Measurements from ENCODE around the gene MINDY4B.
A peak's percentile ranks its signal among the peaks of the same experiment; 100 is the strongest.

MINDY4B gene

GRCh38 chr3:150898046-150898754 lies 7.0 kb downstream of the MINDY4B start:
- H3K4me1 Mint-ChIP-seq = no peaks in the 10 kb centered on the region
- H3K4me3 Mint-ChIP-seq = no peak overlapping the region
- no peak for TF ChIP-seq CTCF (IDR thresholded peaks at IDR 0.05; ENCODE audit: unreplicated experiment in 3 of 3)
- no peaks in the 10 kb centered on the region for H3K36me3 Mint-ChIP-seq (ENCODE audit: low read depth)
- H3K27ac Mint-ChIP-seq = no peak overlapping the region
- H3K27me3 Mint-ChIP-seq (ENCODE audit: low read depth) = peaks cover 14% of the 10 kb centered on the region
- no peaks in the 10 kb centered on the region for H3K9me3 Mint-ChIP-seq

- Mint-ChIP-seq H3K4me3 (no peak overlapping the region), H3K4me1 (no peaks in the 10 kb centered on the region), H3K36me3 (ENCODE audit: low read depth) (no peaks in the 10 kb centered on the region), H3K27me3 (ENCODE audit: low read depth) (peaks cover 14% of the 10 kb centered on the region), H3K27ac (no peak overlapping the region), H3K9me3 (no peaks in the 10 kb centered on the region)
- TF ChIP-seq CTCF (IDR thresholded peaks at IDR 0.05; ENCODE audit: unreplicated experiment in 3 of 3) = no peak
Observed at GRCh38 chr3:150897592-150897991, 7.6 kb downstream of the MINDY4B start.

GRCh38 chr3:150890831-150891230 lies 14.4 kb downstream of the MINDY4B start:
- Mint-ChIP-seq H3K27ac (no peak overlapping the region), H3K4me1 (peaks cover 7% of the 10 kb centered on the region), H3K27me3 (ENCODE audit: low read depth) (peaks cover 9% of the 10 kb centered on the region), H3K9me3 (peaks cover 10% of the 10 kb centered on the region), H3K4me3 (no peak overlapping the region), H3K36me3 (ENCODE audit: low read depth) (no peaks in the 10 kb centered on the region)
- no peak for TF ChIP-seq CTCF (IDR thresholded peaks at IDR 0.05; ENCODE audit: unreplicated experiment in 3 of 3)

GRCh38 chr3:150890295-150890694 lies 14.9 kb downstream of the MINDY4B start:
- Mint-ChIP-seq H3K27ac (peak overlapping the region in 1 of 3 experiments; percentile 40), H3K4me1 (peaks cover 7% of the 10 kb centered on the region), H3K4me3 (no peak overlapping the region), H3K9me3 (peaks cover 10% of the 10 kb centered on the region), H3K36me3 (ENCODE audit: low read depth) (no peaks in the 10 kb centered on the region), H3K27me3 (ENCODE audit: low read depth) (peaks cover 9% of the 10 kb centered on the region)
- no peak for TF ChIP-seq CTCF (IDR thresholded peaks at IDR 0.05; ENCODE audit: unreplicated experiment in 3 of 3)

DNA sequence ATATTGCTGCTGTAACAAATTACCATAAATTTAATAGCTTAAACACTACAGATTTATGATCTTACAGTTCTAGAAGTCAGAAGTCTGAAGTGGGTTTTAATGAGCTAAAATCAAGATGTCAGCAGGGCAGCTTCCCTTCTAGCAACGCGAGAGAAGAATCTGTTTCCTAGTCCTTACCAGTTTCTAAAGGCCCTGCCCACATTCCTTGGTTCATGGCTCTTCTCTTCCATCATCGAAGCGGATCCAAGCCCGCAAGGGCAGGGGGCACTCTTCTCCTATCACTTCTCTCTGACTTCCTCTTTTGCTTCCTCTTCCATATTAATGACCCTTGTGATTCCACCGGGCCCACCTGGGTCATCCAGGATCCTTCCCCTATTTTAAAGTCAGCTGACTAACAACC lies 16.1 kb downstream of the MINDY4B start:
- Mint-ChIP-seq H3K27ac (no peak overlapping the region), H3K9me3 (peaks cover 10% of the 10 kb centered on the region)
- TF ChIP-seq CTCF (IDR thresholded peaks at IDR 0.05; ENCODE audit: unreplicated experiment in 3 of 3) = no peak

GRCh38 chr3:150887031-150887430 lies 18.2 kb downstream of the MINDY4B start:
- no peak overlapping the region for H3K4me3 Mint-ChIP-seq
- no peaks in the 10 kb centered on the region for H3K36me3 Mint-ChIP-seq (ENCODE audit: low read depth)
- H3K4me1 Mint-ChIP-seq = peaks cover 7% of the 10 kb centered on the region
- TF ChIP-seq CTCF (IDR thresholded peaks at IDR 0.05; ENCODE audit: unreplicated experiment in 3 of 3) = no peak
- H3K27me3 Mint-ChIP-seq (ENCODE audit: low read depth) = peaks cover 4% of the 10 kb centered on the region
- H3K27ac Mint-ChIP-seq = no peak overlapping the region
- peaks cover 10% of the 10 kb centered on the region for H3K9me3 Mint-ChIP-seq

More for the DNA sequence above, 16.1 kb downstream of the MINDY4B start:
- Mint-ChIP-seq H3K4me3 (no peak overlapping the region), H3K4me1 (peaks cover 7% of the 10 kb centered on the region), H3K27me3 (ENCODE audit: low read depth) (peaks cover 4% of the 10 kb centered on the region), H3K36me3 (ENCODE audit: low read depth) (no peaks in the 10 kb centered on the region)
